ENCODE measurements around the gene AMMECR1. TPM values are rescaled to one million over a fixed set of nuclear protein-coding genes. Genes with fewer than 3 reads are reported as not detected.

The AMMECR1 gene
- total and polyA plus RNA-seq, 2 of the 13 experiments (the other 11 are each of a cell fraction or from before 2014, with no cell fraction given) = 3.1 to 7.5 TPM

DNA sequence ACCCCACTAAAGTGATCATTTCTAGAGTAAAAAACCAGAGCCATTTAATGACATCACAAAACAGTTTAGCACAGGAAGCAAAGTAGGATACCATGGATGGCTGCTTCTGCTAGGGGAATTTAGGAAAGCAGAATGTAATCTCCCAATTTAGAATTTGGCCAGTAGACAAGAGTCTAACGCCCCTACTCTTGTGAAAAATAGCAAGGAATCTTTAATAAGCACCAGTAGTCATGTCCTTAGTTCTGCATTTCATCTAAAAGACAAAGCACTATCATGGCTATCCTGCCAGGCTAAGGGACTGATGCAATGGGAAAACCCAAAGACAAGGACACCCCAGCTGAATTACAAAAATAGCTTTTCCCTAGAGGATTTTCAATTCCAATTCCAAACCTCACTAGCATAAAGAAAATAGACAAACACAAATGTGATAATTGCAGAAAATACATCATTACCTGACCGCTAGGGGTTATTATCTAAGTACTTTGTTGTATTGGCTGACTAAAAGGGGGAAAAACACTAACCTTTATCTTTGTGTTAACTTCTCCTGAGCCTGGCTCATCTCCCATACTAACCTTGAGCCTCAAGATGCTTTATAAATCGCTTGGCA is 2.6 kb upstream of the AMMECR1 start:
- Histone ChIP-seq H3K9me3 (ENCODE audit: low read length) (no peaks in the 10 kb centered on the region), H3K4me2 (ENCODE audit: low read depth, low read length) (no peak overlapping the region), H3K4me1 (ENCODE audit: insufficient read depth, low read length) (peaks cover 15% of the 10 kb centered on the region), H3K79me2 (ENCODE audit: insufficient read depth, low read length) (peaks cover 12% of the 10 kb centered on the region), H3K36me3 (replicated peaks in 1 of 2; ENCODE audit: control insufficient read depth in 1 of 2, insufficient read depth in 2 of 2, low read length in 2 of 2) (no peaks in the 10 kb centered on the region), H3K9ac (ENCODE audit: insufficient read depth, low read depth, low read length) (no peak overlapping the region), H4K20me1 (ENCODE audit: insufficient read depth, low read length) (no peaks in the 10 kb centered on the region), H3K27me3 (ENCODE audit: control insufficient read depth in 1 of 2, insufficient read depth in 2 of 2, low read length in 2 of 2) (no peaks in the 10 kb centered on the region), H3K27ac (ENCODE audit: extremely low read length, insufficient read depth, low read length) (no peak overlapping the region), H3K4me3 (replicated peaks in 1 of 3; ENCODE audit: insufficient read depth in 1 of 3, low read depth in 2 of 3, low read length in 3 of 3) (no peak overlapping the region), H2AFZ (ENCODE audit: low read length) (no peak overlapping the region)
- ChIA-PET POLR2A (no interaction called here), CTCF (ENCODE audit: low intra/inter-chr PET ratio, low total read pairs) (no interaction called here)
- FAIRE-seq (no peak), ATAC-seq (no peak), DNase-seq (ENCODE audit: low spot score) (no peak)
- intact Hi-C loops (cut with micrococcal nuclease; ENCODE audit: unreplicated experiment) (no loop called here), in situ Hi-C loops (cut with HindIII; ENCODE audit: extremely low pct_ligation_motif_present, low pct_unique_long_range_greater_than_20kb) (no loop called here)
- WGBS (ENCODE audit: low lambda C conversion rate) = 36% methylated on average over 3 of the region's 3 CpGs
- no peak for TF ChIP-seq NKX3-1 (CRISPR knock-in tag; IDR thresholded peaks at IDR 0.05)
- no peak for TF ChIP-seq ZFP62 (CRISPR knock-in tag; IDR thresholded peaks at IDR 0.05)
- no peak for TF ChIP-seq ATF1 (CRISPR knock-in tag; IDR thresholded peaks at IDR 0.05)
- TF ChIP-seq, protein P1, sequence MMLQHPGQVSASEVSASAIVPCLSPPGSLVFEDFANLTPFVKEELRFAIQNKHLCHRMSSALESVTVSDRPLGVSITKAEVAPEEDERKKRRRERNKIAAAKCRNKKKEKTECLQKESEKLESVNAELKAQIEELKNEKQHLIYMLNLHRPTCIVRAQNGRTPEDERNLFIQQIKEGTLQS (CRISPR knock-in tag; IDR thresholded peaks at IDR 0.05) = no peak
- TF ChIP-seq NR2C2 (CRISPR knock-in tag; IDR thresholded peaks at IDR 0.05; ENCODE audit: borderline replicate concordance) = no peak
- no TSS peak for BruUV-seq (replicated peaks)

DNA sequence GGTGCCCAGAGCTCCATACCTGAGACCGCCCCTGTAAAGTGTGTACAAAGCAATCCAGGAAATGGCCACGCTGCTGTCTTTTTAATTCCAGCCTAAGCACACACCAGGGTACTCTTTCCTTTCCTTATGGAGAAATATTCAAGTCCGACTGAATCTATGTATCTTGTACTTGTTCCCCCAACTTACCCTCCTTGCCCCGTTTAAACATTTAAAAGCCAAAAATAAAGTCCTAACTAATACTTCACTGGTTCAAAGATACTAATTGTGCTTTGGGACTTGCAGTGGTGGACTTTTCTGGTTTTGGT is 731 bp upstream of the AMMECR1 start:
- Histone ChIP-seq H3K27me3 (ENCODE audit: control insufficient read depth in 1 of 2, insufficient read depth in 2 of 2, low read length in 2 of 2) (no peaks in the 10 kb centered on the region), H3K36me3 (replicated peaks in 1 of 2; ENCODE audit: control insufficient read depth in 1 of 2, insufficient read depth in 2 of 2, low read length in 2 of 2) (no peaks in the 10 kb centered on the region), H3K4me1 (ENCODE audit: insufficient read depth, low read length) (peaks cover 27% of the 10 kb centered on the region), H3K9me3 (ENCODE audit: low read length) (no peaks in the 10 kb centered on the region), H3K9ac (ENCODE audit: insufficient read depth, low read depth, low read length) (peak overlapping the region; percentile 58), H3K79me2 (ENCODE audit: insufficient read depth, low read length) (peaks cover 18% of the 10 kb centered on the region), H2AFZ (ENCODE audit: low read length) (peak overlapping the region; percentile 86), H3K4me3 (replicated peaks in 1 of 3; ENCODE audit: insufficient read depth in 1 of 3, low read depth in 2 of 3, low read length in 3 of 3) (peak overlapping the region; percentile 60 to 69 (median 67)), H3K4me2 (ENCODE audit: low read depth, low read length) (peak overlapping the region; percentile 82), H4K20me1 (ENCODE audit: insufficient read depth, low read length) (no peaks in the 10 kb centered on the region), H3K27ac (ENCODE audit: extremely low read length, insufficient read depth, low read length) (peak overlapping the region; percentile 66)
- DNase-seq (ENCODE audit: low spot score) = no peak
- intact Hi-C loops (cut with micrococcal nuclease; ENCODE audit: unreplicated experiment) (no loop called here), in situ Hi-C loops (cut with HindIII; ENCODE audit: extremely low pct_ligation_motif_present, low pct_unique_long_range_greater_than_20kb) (no loop called here)
- no peak for FAIRE-seq
- peak; percentile 61 for ATAC-seq
- no peak for TF ChIP-seq ZC3H13 (CRISPR knock-in tag; IDR thresholded peaks at IDR 0.05)
- POLR2A ChIA-PET = interaction anchor here (0.6 to 1.4 kb wide), 5 partner anchors 14 to 100 kb away, joined by 3 read pairs; no protein-coding TSS in a partner anchor
- BruUV-seq (replicated peaks) = no TSS peak
- 0% methylated on average over 2 of the region's 4 CpGs for WGBS (ENCODE audit: low lambda C conversion rate)
- CTCF ChIA-PET (ENCODE audit: low intra/inter-chr PET ratio, low total read pairs) = no interaction called here

Measured in HepG2 (cell line).